OCI-LY7 (cell line): Measurements from ENCODE around the gene TRIM28. TPM values are rescaled to one million over a fixed set of nuclear protein-coding genes. Genes with fewer than 3 reads are reported as not detected.
A peak's percentile ranks its signal among the peaks of the same experiment; 100 is the strongest.

Experiments used
- BruUV-seq: library from RNA; stranded (reverse); fragments of 400-500 nt; replicated peaks from 2 replicates; lab custom pipeline; 2021; lab: Mats Ljungman, UMichigan
- CTCF ChIA-PET: fragments of 300-600 bp; sonication (Branson Sonifier 250); formaldehyde crosslinking; loops from one replicate; lab custom pipeline; 2022; ENCODE audit warnings: antibody characterized with exemption; ENCODE audit not compliant: unreplicated experiment; lab: Charles Lee
- POLR2A ChIA-PET: fragments of 300-600 bp; sonication (Branson Sonifier 250); formaldehyde crosslinking; loops from one replicate; lab custom pipeline; 2022; ENCODE audit warnings: antibody characterized with exemption; lab: Charles Lee
- DNase-seq: peaks from one replicate; pipeline ENCODE4 v3.0.0-alpha.2; 2015; ENCODE audit warnings: low spot score
- H2AFZ ChIP-seq: fragments of 200-600 bp; sonication (generic), shearing (Covaris generic); 2 replicates; pipeline ENCODE4 v1.6.1; 2014; ENCODE audit warnings: mild to moderate bottlenecking, antibody characterized with exemption, low read length, moderate library complexity
- H3K27ac ChIP-seq: fragments of 200-600 bp; sonication (generic); 2 replicates; pipeline ENCODE4 v1.5.1; 2014; ENCODE audit warnings: mixed run types, low read depth, mild to moderate bottlenecking, moderate library complexity, low read length, inconsistent platforms; ENCODE audit not compliant: poor library complexity, severe bottlenecking
- H3K36me3 ChIP-seq: fragments of 200-600 bp; sonication (generic); 2 replicates; pipeline ENCODE4 v1.6.1; 2014; ENCODE audit warnings: mild to moderate bottlenecking, antibody characterized with exemption, low read length, moderate library complexity, mixed read lengths; ENCODE audit not compliant: insufficient read depth
- H3K4me1 ChIP-seq: fragments of 200-600 bp; sonication (generic); 2 replicates; pipeline ENCODE4 v1.5.1; 2014; ENCODE audit warnings: mild to moderate bottlenecking, low read length; ENCODE audit not compliant: insufficient read depth, poor library complexity, severe bottlenecking
- H3K4me2 ChIP-seq: fragments of 200-600 bp; sonication (generic); 2 replicates; pipeline ENCODE4 v1.6.1; 2014; ENCODE audit warnings: mild to moderate bottlenecking, low read length
- H3K4me3 ChIP-seq: fragments of 200-600 bp; sonication (generic); 2 replicates; pipeline ENCODE4 v1.5.1; 2014; ENCODE audit warnings: mild to moderate bottlenecking, low read depth, low read length; ENCODE audit not compliant: poor library complexity, severe bottlenecking
- H3K79me2 ChIP-seq: fragments of 200-600 bp; sonication (generic); 2 replicates; pipeline ENCODE4 v1.6.1; 2016; ENCODE audit warnings: low read depth, mild to moderate bottlenecking, low read length, moderate library complexity, mixed read lengths; ENCODE audit not compliant: insufficient read depth
- H3K9me2 ChIP-seq: fragments of 200-600 bp; sonication (generic); 2 replicates; pipeline ENCODE4 v1.6.1; 2016; ENCODE audit warnings: mild to moderate bottlenecking, low read length, mixed read lengths; ENCODE audit not compliant: insufficient read depth
- H3K9me3 ChIP-seq: fragments of 200-600 bp; sonication (generic); 2 replicates; pipeline ENCODE4 v1.6.1; 2014; ENCODE audit warnings: mild to moderate bottlenecking, mixed run types, low read length, mixed read lengths
- H4K20me1 ChIP-seq: fragments of 200-600 bp; sonication (generic); 2 replicates; pipeline ENCODE4 v1.6.1; 2014; ENCODE audit warnings: mild to moderate bottlenecking, antibody characterized with exemption, low read length, moderate library complexity, mixed read lengths; ENCODE audit not compliant: insufficient read depth
- CTCF ChIP-seq: fragments of 200-600 bp; sonication (generic); conservative IDR thresholded peaks from 2 replicates; pipeline ENCODE4 v1.5.1; 2014; ENCODE audit warnings: mild to moderate bottlenecking, antibody characterized with exemption, low read length, moderate library complexity, mixed read lengths
- EZH2phosphoT487 ChIP-seq: fragments of 200-600 bp; sonication (generic); IDR thresholded peaks from 2 replicates; pipeline ENCODE4 v1.6.1; 2018; ENCODE audit warnings: low read depth, borderline replicate concordance, mild to moderate bottlenecking, mixed run types, antibody characterized with exemption, low read length, moderate library complexity, mixed read lengths
- intact Hi-C: fragments of 100-400 bp; cut with micrococcal nuclease; formaldehyde crosslinking; loops from one replicate; pipeline ENCODE4 v1.10.0; 2022; ENCODE audit not compliant: unreplicated experiment
- total RNA-seq, 2 experiments: library from RNA; depleted of rRNA in 1 of 2; stranded (reverse); fragments of >200 nt in 1 of 2; shearing (Covaris generic) in 1 of 2; gene quantifications; 2 replicates each; pipeline ENCODE4 v1.2.3, GENCODE V29; 2014 to 2022

The TRIM28 gene
- total RNA-seq, 2 experiments from 2014 or later = 601 to 729 TPM

- no peak for DNase-seq
- Histone ChIP-seq H3K36me3 (peaks cover 77% of the 10 kb centered on the region), H3K27ac (peak overlapping the region; percentile 87), H4K20me1 (0 out of 2 replicates have a peak, but pooled peaks cover 4% of the 10 kb centered on the region), H3K4me1 (peaks cover 32% of the 10 kb centered on the region), H3K79me2 (peaks cover 26% of the 10 kb centered on the region), H3K9me2 (no peaks in the 10 kb centered on the region), H3K4me2 (peak overlapping the region; percentile 99), H3K9me3 (no peaks in the 10 kb centered on the region), H3K4me3 (peak overlapping the region; percentile 79), H2AFZ (no peak overlapping the region)
- POLR2A ChIA-PET = interaction anchor here (0.7 to 1.9 kb wide), 6 partner anchors 8 to 1165 kb away, joined by 3 to 9 read pairs (median 6); partner anchors contain the start of gene TRIM28
- no TSS peak for BruUV-seq
- intact Hi-C loops = no loop called here
- TF ChIP-seq EZH2phosphoT487 = no peak
- CTCF ChIA-PET = interaction anchor here (0.9 to 1.4 kb wide), 3 partner anchors 9 to 34 kb away, joined by 3 to 7 read pairs (median 4); partner anchors contain the start of gene ZBTB45
Observed at GRCh38 chr19:58553799-58554493, 10.1 kb downstream of the TRIM28 start.

- peak within 1 kb of the TSS; percentile 99 for H3K4me2 ChIP-seq
- intact Hi-C loops = loop anchor here (1.0 kb wide), 1 partner anchor 9 kb away; no protein-coding TSS in a partner anchor
- H3K79me2 ChIP-seq = peaks cover 26% of the 10 kb centered on the region
- peaks cover 69% of the 10 kb centered on the region for H3K36me3 ChIP-seq
- H2AFZ ChIP-seq = no peak within 1 kb of the TSS
- TF ChIP-seq CTCF = no peak
- no peak for TF ChIP-seq EZH2phosphoT487
- ChIA-PET POLR2A (interaction anchor here (0.7 to 1.9 kb wide), 5 partner anchors 8 to 1165 kb away, joined by 3 to 9 read pairs (median 3); partner anchors contain the start of gene TRIM28), CTCF (interaction anchor here (0.5 to 1.4 kb wide), 3 partner anchors 9 to 35 kb away, joined by 3 to 7 read pairs (median 4); partner anchors contain the start of gene ZBTB45)
- peak; percentile 96 for DNase-seq
- no peaks in the 10 kb centered on the region for H3K9me3 ChIP-seq
- BruUV-seq = TSS peak; percentile 52
- H3K9me2 ChIP-seq = no peaks in the 10 kb centered on the region
- peaks cover 34% of the 10 kb centered on the region for H3K4me1 ChIP-seq
- H3K27ac ChIP-seq = peak within 1 kb of the TSS; percentile 87
- H3K4me3 ChIP-seq = peak within 1 kb of the TSS; percentile 79
- H4K20me1 ChIP-seq = 0 out of 2 replicates have a peak, but pooled peaks cover 4% of the 10 kb centered on the region
Observed at GRCh38 chr19:58554494-58555368, 10.9 kb downstream of the TRIM28 start, which contains the start of gene CHMP2A. Gene CHMP2A, minus strand, starts transcription at chr19:58555105. Its CDS starts 893 bp downstream, at chr19:58554212.
